BLaER1 (cell line): Measurements from ENCODE around the gene ZNF831.

Source experiments
- H3K27ac ChIP-seq: shearing (Covaris generic); formaldehyde crosslinking; 2 replicates; pipeline ENCODE4 v1.8.1; 2022
- H3K27me3 ChIP-seq: shearing (Covaris generic); formaldehyde crosslinking; 2 replicates; pipeline ENCODE4 v1.8.1; 2022
- H3K36me3 ChIP-seq: shearing (Covaris generic); formaldehyde crosslinking; 2 replicates; pipeline ENCODE4 v1.8.1; 2022
- H3K4me1 ChIP-seq: shearing (Covaris generic); formaldehyde crosslinking; 2 replicates; pipeline ENCODE4 v1.8.1; 2022
- H3K4me2 ChIP-seq: shearing (Covaris generic); formaldehyde crosslinking; 2 replicates; pipeline ENCODE4 v1.8.1; 2022
- H3K4me3 ChIP-seq: shearing (Covaris generic); formaldehyde crosslinking; 2 replicates; pipeline ENCODE4 v1.8.1; 2022
- H3K9ac ChIP-seq: shearing (Covaris generic); formaldehyde crosslinking; 2 replicates; pipeline ENCODE4 v1.8.1; 2022
- H3K9me3 ChIP-seq: shearing (Covaris generic); formaldehyde crosslinking; 2 replicates; pipeline ENCODE4 v1.8.1; 2022
- H4K20me1 ChIP-seq: shearing (Covaris generic); formaldehyde crosslinking; 2 replicates; pipeline ENCODE4 v1.8.1; 2022
- Cebpa-rat ChIP-seq: shearing (Covaris generic); IDR thresholded peaks from 2 replicates; pipeline ENCODE4 v1.8.1; 2022

The ZNF831 gene

GRCh38 chr20:59123678-59124255 lies 39.9 kb upstream of the ZNF831 start:
- H3K9me3 ChIP-seq: no peaks in the 10 kb centered on the region; the same call in 1 of the 2 replicates
- H3K27ac ChIP-seq: peak overlapping the region; percentile 96
- H3K9ac ChIP-seq: peak overlapping the region; percentile 85
- peaks cover 97% of the 10 kb centered on the region for H3K4me1 ChIP-seq
- no peak for TF ChIP-seq Cebpa-rat
- peak overlapping the region; percentile 97 for H3K4me2 ChIP-seq
- H3K27me3 ChIP-seq: no peaks in the 10 kb centered on the region
- H4K20me1 ChIP-seq: no peaks in the 10 kb centered on the region
- peak overlapping the region; percentile 67 for H3K4me3 ChIP-seq
- no peaks in the 10 kb centered on the region for H3K36me3 ChIP-seq

- Histone ChIP-seq H3K4me2 (peak overlapping the region; percentile 97), H3K9ac (peak overlapping the region; percentile 85), H3K27me3 (no peaks in the 10 kb centered on the region), H3K36me3 (no peaks in the 10 kb centered on the region), H3K27ac (peak overlapping the region; percentile 96), H3K4me3 (peak overlapping the region; percentile 67), H3K9me3 (no peaks in the 10 kb centered on the region; the same call in 1 of the 2 replicates), H3K4me1 (peaks cover 94% of the 10 kb centered on the region), H4K20me1 (no peaks in the 10 kb centered on the region)
- no peak for TF ChIP-seq Cebpa-rat
These were observed 39.2 kb upstream of the ZNF831 start for GRCh38 chr20:59124296-59125029.

- Histone ChIP-seq H3K4me2 (peak overlapping the region; percentile 97), H3K4me1 (peaks cover 94% of the 10 kb centered on the region), H3K27me3 (no peaks in the 10 kb centered on the region), H3K36me3 (no peaks in the 10 kb centered on the region), H3K9ac (peak overlapping the region; percentile 85), H4K20me1 (no peaks in the 10 kb centered on the region), H3K4me3 (peak overlapping the region; percentile 67), H3K9me3 (no peaks in the 10 kb centered on the region; the same call in 1 of the 2 replicates), H3K27ac (peak overlapping the region; percentile 96)
- no peak for TF ChIP-seq Cebpa-rat
These were observed 38.3 kb upstream of the ZNF831 start for GRCh38 chr20:59125332-59125731.

GRCh38 chr20:59125836-59126235 lies 37.8 kb upstream of the ZNF831 start:
- H3K4me1 ChIP-seq: peaks cover 94% of the 10 kb centered on the region
- TF ChIP-seq Cebpa-rat: no peak
- H3K9me3 ChIP-seq: no peaks in the 10 kb centered on the region; the same call in 1 of the 2 replicates
- H3K9ac ChIP-seq: peak overlapping the region; percentile 85
- no peaks in the 10 kb centered on the region; the same call in 1 of the 2 replicates for H3K36me3 ChIP-seq
- H4K20me1 ChIP-seq: no peaks in the 10 kb centered on the region
- H3K27ac ChIP-seq: peak overlapping the region; percentile 96
- peak overlapping the region; percentile 97 for H3K4me2 ChIP-seq
- H3K4me3 ChIP-seq: 0 out of 2 replicates have a peak overlapping the region, but pooled peaks have one; percentile 2
- H3K27me3 ChIP-seq: no peaks in the 10 kb centered on the region

- no peaks in the 10 kb centered on the region for H3K9me3 ChIP-seq
- no peak for TF ChIP-seq Cebpa-rat
- peak overlapping the region; percentile 96 for H3K27ac ChIP-seq
- peak overlapping the region; percentile 97 for H3K4me2 ChIP-seq
- no peak overlapping the region; the same call in 1 of the 2 replicates for H3K9ac ChIP-seq
- H4K20me1 ChIP-seq: peaks cover 5% of the 10 kb centered on the region; the same call in 1 of the 2 replicates
- no peaks in the 10 kb centered on the region for H3K27me3 ChIP-seq
- H3K4me3 ChIP-seq: peak overlapping the region; percentile 2; the same call in 1 of the 2 replicates
- peaks cover 83% of the 10 kb centered on the region for H3K4me1 ChIP-seq
- H3K36me3 ChIP-seq: no peaks in the 10 kb centered on the region; the same call in 1 of the 2 replicates
These were observed 35.8 kb upstream of the ZNF831 start for GRCh38 chr20:59127839-59128238.

GRCh38 chr20:59131551-59132285 lies 31.9 kb upstream of the ZNF831 start:
- Histone ChIP-seq H3K9me3 (no peaks in the 10 kb centered on the region), H3K4me2 (0 out of 2 replicates have a peak overlapping the region, but pooled peaks have one; percentile 12), H3K4me3 (no peak overlapping the region), H3K9ac (no peak overlapping the region), H3K27me3 (no peaks in the 10 kb centered on the region), H3K36me3 (no peaks in the 10 kb centered on the region; the same call in 1 of the 2 replicates), H3K27ac (no peak overlapping the region), H3K4me1 (peaks cover 47% of the 10 kb centered on the region), H4K20me1 (peaks cover 17% of the 10 kb centered on the region; the same call in 1 of the 2 replicates)
- no peak for TF ChIP-seq Cebpa-rat

GRCh38 chr20:59134182-59134581 lies 29.4 kb upstream of the ZNF831 start:
- H3K36me3 ChIP-seq: no peaks in the 10 kb centered on the region; the same call in 1 of the 2 replicates
- H4K20me1 ChIP-seq: peaks cover 25% of the 10 kb centered on the region; the same call in 1 of the 2 replicates
- no peaks in the 10 kb centered on the region for H3K9me3 ChIP-seq
- no peaks in the 10 kb centered on the region for H3K27me3 ChIP-seq
- H3K4me3 ChIP-seq: no peak overlapping the region
- TF ChIP-seq Cebpa-rat: no peak
- peaks cover 39% of the 10 kb centered on the region for H3K4me1 ChIP-seq
- H3K27ac ChIP-seq: no peak overlapping the region
- H3K9ac ChIP-seq: no peak overlapping the region
- no peak overlapping the region for H3K4me2 ChIP-seq

- Histone ChIP-seq H4K20me1 (peaks cover 25% of the 10 kb centered on the region; the same call in 1 of the 2 replicates), H3K27me3 (no peaks in the 10 kb centered on the region), H3K36me3 (no peaks in the 10 kb centered on the region; the same call in 1 of the 2 replicates), H3K4me1 (peaks cover 40% of the 10 kb centered on the region), H3K4me2 (no peak overlapping the region), H3K9ac (no peak overlapping the region), H3K27ac (no peak overlapping the region), H3K4me3 (no peak overlapping the region), H3K9me3 (no peaks in the 10 kb centered on the region)
- TF ChIP-seq Cebpa-rat: no peak
These were observed 28.5 kb upstream of the ZNF831 start for GRCh38 chr20:59135093-59135492.

GRCh38 chr20:59136027-59136426 lies 27.6 kb upstream of the ZNF831 start:
- H3K27me3 ChIP-seq: no peaks in the 10 kb centered on the region
- no peak overlapping the region for H3K4me2 ChIP-seq
- H3K9ac ChIP-seq: no peak overlapping the region
- H3K4me1 ChIP-seq: peaks cover 39% of the 10 kb centered on the region
- no peak for TF ChIP-seq Cebpa-rat
- H3K4me3 ChIP-seq: no peak overlapping the region
- H3K9me3 ChIP-seq: no peaks in the 10 kb centered on the region
- H3K36me3 ChIP-seq: no peaks in the 10 kb centered on the region; the same call in 1 of the 2 replicates
- peaks cover 25% of the 10 kb centered on the region; the same call in 1 of the 2 replicates for H4K20me1 ChIP-seq
- H3K27ac ChIP-seq: no peak overlapping the region
